ENCODE data around the gene LCE3C. TPM values are rescaled to one million over a fixed set of nuclear protein-coding genes. Genes with fewer than 3 reads are reported as not detected.

Gene LCE3C
- total RNA-seq, 2 experiments from 2014 or later: not detected

Other genes with a start within 250 kb of the LCE3C start
- not detected for gene FLG2, start 240.2 kb upstream of the LCE3C start, total RNA-seq
- not detected for gene CRNN, start 186.0 kb upstream of the LCE3C start, total RNA-seq
- gene LCE5A, start 89.4 kb upstream of the LCE3C start, total RNA-seq: not detected
- not detected for gene CRCT1, start 85.8 kb upstream of the LCE3C start, total RNA-seq
- gene LCE3E, start 33.5 kb upstream of the LCE3C start, total RNA-seq: not detected
- gene LCE3D, start 19.7 kb upstream of the LCE3C start, total RNA-seq: not detected
- not detected for gene LCE3B, start 13.6 kb downstream of the LCE3C start, total RNA-seq
- gene LCE3A, start 22.9 kb downstream of the LCE3C start, total RNA-seq: not detected
- gene LCE2D, start 63.1 kb downstream of the LCE3C start, total RNA-seq: not detected
- not detected for gene LCE2C, start 75.0 kb downstream of the LCE3C start, total RNA-seq
- gene LCE2B, start 85.9 kb downstream of the LCE3C start, total RNA-seq: not detected
- not detected for gene LCE2A, start 98.1 kb downstream of the LCE3C start, total RNA-seq
- not detected for gene LCE4A, start 107.9 kb downstream of the LCE3C start, total RNA-seq
- gene KPRP, start 157.8 kb downstream of the LCE3C start, total RNA-seq: not detected
- not detected for gene LCE1F, start 174.9 kb downstream of the LCE3C start, total RNA-seq
- not detected for gene LCE1E, start 186.0 kb downstream of the LCE3C start, total RNA-seq
- gene LCE1D, start 196.5 kb downstream of the LCE3C start, total RNA-seq: not detected
- gene LCE1C, start 206.4 kb downstream of the LCE3C start, total RNA-seq: not detected
- gene LCE1B, start 211.7 kb downstream of the LCE3C start, total RNA-seq: not detected
- gene LCE1A, start 227.2 kb downstream of the LCE3C start, total RNA-seq: not detected
- not detected for gene LCE6A, start 242.6 kb downstream of the LCE3C start, total RNA-seq

All from activated CD8-positive, alpha-beta memory T cell treated with anti-CD3 and anti-CD28 coated beads for 36 hours (primary cell).